Spleen (tissue), 7 donors: ENCODE results near the gene DDX24.

Experiments
- CTCF ChIP-seq, 11 experiments: fragments of 200-600 bp in 7 of 11; fragments of 450-650 bp in 4 of 11; sonication (generic) in 4 of 11; IDR thresholded peaks in 8 of 11; conservative IDR thresholded peaks in 3 of 11; 1 replicate in 7 of 11; 2 replicates in 4 of 11; pipeline versions ENCODE4 v1.4.0 to v1.8.0; 2016 to 2021; ENCODE audit warnings: antibody characterized with exemption in 11 of 11, inconsistent platforms in 4 of 11, mild to moderate bottlenecking in 1 of 11
- POLR2A ChIP-seq, 3 donors: fragments of 450-650 bp; IDR thresholded peaks; one replicate each; pipeline ENCODE4 v1.5.1; 2017; ENCODE audit warnings: antibody characterized with exemption in 3 of 3, mild to moderate bottlenecking in 1 of 3
- donor health status: DM: no; HTN: no; CAD: no; lungs with moderate emphysema.
- donor health status: DM: no; HTN: no; CAD: no.
- donor health status: DM: no; HTN: no; CAD: no.

GRCh38 chr14:94031883-94032279 lies 49.1 kb downstream of the DDX24 start:
- TF ChIP-seq CTCF (IDR thresholded peaks at IDR 0.05 in 8 of 11, conservative IDR thresholded peaks at IDR 0.05 in 3 of 11) (no peak), POLR2A (IDR thresholded peaks at IDR 0.05) (no peak)
